Cortex of kidney (tissue), 1 donor: ENCODE data around the gene PSKH1.
"Not testable (repeated sequence)": the region's sequence is repeated elsewhere in the genome, so short reads cannot be mapped to it uniquely, and the experiment has no call there.

Source experiments
- DNase-seq: peaks from one replicate; lab custom pipeline; 2025; lab: John Stamatoyannopoulos, UW

The PSKH1 gene

DNA sequence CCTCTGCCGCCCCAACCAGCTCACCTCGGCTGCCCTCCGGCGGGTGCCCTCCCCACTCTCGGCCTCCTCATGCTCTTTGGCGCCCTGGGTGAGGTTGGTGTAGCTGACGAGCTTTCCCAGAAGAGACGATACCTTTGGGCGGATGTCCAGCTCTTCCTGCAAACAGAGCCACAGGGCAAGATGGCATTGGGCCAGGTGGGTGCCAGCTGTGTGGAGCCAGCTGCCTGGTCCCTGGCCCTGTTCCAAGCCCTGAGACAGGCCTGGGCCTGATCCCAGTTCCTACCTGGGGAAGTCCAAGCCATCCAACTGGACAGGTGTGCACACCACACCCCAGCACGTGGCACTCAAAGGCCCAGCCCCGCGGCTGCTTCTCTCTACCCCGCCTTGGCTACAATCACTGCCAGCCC, 68.5 kb downstream of the PSKH1 start:
- DNase-seq: no peak

DNA sequence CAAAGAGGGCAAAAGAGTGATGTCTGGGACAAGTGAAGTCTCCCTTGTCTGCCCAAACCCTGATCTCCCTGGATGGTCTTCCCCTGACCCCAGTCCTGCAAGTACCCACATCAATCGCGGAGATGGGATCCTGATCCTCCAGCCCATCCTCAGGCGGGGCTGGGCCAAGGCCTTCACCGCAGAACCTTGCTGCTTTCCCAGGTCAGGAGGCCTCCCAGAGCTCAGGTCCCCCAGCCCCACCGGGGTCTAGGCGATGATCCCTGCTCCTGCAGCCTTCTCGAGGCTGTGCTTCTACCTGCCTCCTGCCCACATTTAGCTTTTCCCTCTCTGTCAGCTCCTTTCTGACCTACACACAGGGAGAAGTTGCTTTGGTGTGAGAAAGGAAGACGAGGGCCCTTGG, 69.1 kb downstream of the PSKH1 start:
- DNase-seq: no peak

DNA sequence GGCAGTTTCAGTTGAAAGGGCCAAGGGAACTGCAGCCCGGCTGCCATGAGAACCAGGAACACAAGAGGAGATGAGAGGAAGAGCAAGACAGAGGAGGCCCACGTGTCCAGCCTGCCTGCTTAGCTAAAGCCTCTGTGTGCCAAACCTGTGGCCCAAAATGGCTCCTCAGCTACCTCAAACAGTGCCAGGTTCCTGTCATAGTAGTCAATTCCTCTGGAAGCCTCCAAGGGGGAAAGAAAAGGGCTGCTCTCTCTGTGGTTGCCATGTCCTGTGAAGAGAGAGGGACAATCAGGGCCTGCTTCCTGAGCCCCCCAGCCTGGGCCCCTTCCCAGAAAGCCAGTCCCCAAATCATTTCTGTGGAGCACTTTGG, 70.2 kb downstream of the PSKH1 start:
- DNase-seq: no peak

DNA sequence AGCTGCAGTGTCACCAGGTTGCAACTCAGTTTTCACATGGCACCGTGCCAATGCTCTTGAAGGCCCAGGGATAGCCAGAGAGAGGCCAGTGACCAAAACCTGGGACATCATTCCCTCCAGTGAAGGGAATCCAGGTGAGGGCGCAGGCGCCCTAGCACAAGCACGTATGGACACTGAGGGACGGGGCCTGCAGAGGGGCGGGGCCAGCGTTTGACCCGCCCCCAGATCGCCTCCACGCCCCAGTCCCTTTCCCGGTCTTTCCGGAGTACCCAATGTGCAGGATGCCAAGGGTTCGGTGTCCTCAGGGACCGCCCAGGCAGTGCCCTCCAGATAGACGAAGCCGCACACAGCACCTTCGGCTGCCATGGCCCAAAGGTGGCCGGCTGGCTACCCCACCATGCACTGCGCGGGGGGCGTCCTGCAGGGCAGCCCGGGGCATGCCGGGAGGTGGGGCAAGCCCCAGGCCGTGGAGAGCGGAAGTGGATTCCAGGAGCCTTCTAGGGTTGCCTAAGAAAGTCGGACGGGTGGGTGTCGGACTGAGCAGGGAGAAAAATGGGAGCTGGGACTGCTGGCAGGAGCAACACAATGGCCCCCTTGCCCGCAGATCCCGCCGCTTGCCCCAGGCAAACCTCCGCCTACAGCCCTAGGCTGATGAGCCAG, 70.7 kb downstream of the PSKH1 start:
- no peak for DNase-seq

DNA sequence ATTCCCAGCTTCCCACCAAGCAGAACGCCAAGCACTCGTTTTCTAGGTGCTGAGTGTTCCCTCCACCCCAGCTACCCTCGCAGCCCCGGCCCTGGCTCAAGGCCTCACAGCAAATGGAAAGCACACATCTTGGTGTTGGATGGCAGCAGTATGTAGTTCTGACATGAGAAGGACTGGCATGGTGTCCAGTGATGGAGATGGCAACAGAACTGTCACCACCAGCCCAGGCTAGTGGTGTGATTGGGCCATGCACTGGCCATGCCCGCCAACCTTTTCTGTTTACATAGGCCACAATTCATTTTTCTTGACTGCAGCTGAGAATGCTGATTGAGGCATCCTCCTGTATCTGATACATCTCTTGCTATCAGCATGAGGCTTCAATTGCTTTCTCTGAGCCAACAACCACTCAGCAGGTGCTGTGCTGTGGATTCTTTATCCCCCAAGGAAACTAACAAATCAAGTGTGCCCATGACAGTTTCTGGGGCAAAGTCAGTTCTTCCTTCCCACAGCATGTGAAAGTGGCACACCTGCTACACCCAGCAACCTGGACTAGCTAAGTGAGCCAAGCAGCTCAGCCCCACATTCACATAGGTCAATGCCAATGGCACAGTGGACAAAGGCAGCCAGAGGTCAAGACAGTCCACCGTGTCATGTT, 71.5 kb downstream of the PSKH1 start:
- DNase-seq: no peak

DNA sequence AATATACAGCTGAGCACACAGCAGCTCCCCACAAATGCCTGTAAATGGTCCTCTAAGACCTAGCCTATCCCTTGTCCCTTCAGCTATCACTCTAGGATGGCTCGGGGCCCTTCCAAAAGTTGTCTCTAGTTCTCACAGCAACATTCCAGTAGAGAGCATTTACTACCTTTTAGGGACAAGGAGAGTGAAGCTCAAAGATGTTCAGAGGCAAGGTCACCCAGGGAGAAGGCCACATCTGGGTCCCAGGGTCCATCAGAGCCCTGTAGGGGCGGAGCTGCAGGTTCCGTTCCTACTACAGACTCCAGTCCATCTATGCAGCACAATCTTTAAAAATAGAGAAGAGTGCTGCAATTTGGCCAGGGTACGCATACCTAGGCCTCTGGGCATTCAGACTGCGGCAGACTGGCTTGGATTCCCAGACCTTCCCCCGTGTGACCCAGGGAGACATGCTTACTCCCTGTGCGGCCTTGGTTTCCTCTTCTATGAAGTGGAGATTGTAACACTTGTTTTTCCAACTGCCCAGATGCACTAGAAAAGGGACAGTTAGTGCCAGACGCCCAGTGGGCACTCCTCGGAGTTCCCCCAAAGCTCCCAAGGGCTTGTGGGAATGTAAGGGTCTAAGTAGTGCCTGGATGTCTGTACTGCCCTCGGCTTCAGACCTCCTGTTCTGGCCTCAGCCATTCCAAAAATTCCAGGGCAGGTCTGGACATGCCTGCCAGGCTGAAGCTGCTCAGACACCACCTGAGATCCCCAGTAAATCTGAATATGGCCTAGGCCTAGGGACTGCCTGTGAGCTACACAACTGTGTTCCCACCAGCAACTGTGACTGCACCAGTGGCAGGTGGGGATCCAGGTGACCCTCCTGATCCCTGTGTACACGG, 72.9 kb downstream of the PSKH1 start:
- no peak for DNase-seq

DNA sequence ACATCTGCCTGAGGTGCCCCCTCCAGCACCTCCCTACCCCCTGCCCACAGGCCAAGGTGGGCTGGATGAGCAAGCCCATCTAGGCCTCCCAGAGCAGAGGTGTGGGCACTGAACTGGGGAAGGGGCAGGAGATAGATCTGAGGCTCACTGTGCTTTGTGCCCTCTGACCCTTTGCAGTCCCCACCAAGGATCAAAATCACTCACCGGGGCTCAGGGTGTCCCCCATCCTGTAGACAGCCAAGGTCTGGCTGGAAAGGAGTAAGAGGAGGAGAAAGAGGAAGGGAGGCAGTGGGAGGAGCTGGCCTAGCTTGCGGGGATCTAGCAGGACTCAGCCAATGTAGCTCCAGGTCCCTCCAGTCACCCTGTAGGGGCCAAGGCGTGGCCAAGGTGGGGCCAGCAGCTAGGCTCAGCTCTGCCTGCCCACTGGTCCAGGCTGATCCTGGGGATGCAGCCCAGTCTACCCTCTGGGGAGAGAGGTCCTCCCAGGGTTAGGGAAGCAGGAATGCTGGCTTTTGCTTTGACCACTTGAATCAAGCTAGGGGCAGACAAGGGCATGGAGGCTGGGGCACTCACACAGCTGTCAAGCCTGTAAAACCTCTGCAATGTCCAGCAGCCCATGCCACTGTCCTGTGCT, 73.6 kb downstream of the PSKH1 start:
- DNase-seq: no peak

DNA sequence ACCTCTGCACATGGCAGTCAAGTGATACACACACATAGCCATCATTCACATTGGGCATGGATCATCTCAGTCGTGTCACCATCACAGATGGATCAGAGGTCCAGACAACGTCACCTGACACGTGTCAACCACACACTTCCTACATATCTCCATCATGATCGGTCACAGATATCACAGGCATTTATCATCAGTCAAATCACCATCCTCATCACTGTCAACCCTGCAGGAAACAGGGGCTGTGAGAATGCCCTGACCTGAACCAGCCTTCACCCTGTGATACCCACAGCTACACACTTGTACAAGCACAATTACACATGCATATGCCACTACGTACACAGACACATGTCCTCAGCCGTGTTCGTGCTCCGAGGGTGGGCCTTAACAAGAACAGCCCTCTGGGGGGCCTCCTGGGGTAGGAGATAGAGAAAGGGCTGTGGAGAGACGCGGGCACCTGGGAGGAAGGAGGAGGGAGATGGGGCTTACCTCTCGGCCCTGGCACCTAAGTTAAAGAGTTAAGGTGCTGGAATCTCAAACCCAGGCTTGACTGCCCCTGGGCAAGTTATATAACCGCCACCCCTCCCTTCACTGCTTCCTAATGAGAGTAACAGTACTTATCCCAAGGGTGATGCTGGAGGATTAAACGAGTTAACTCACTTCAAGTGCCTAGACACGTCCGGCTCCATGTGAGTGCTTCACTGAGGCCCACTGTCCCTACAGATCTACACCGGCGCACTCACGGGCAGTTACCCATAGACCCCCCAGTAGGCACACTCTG, 74.3 kb downstream of the PSKH1 start:
- DNase-seq: no peak

DNA sequence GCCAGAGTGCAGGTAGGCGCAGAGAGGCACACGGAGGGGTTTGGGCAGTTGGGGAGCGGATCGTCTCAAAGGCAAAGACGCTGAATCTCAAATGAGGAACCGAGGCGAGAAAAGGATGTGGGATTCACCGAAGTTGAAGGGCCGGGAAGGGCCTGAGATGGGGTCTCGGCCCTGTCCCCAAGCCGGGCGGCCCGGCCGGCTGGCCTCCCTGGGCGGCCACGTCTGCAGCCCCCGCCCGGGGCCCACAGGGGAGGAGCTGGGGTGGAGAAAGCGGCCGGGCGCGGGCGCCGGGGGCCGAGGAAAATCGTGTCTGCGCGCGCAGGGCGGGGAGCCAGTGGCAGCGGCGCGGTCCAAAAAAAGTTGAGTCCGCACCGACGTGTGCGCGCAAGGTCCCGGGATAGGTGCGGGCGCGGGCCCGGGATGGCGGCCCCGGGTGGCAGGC, 74.9 kb downstream of the PSKH1 start:
- DNase-seq: no peak

DNA sequence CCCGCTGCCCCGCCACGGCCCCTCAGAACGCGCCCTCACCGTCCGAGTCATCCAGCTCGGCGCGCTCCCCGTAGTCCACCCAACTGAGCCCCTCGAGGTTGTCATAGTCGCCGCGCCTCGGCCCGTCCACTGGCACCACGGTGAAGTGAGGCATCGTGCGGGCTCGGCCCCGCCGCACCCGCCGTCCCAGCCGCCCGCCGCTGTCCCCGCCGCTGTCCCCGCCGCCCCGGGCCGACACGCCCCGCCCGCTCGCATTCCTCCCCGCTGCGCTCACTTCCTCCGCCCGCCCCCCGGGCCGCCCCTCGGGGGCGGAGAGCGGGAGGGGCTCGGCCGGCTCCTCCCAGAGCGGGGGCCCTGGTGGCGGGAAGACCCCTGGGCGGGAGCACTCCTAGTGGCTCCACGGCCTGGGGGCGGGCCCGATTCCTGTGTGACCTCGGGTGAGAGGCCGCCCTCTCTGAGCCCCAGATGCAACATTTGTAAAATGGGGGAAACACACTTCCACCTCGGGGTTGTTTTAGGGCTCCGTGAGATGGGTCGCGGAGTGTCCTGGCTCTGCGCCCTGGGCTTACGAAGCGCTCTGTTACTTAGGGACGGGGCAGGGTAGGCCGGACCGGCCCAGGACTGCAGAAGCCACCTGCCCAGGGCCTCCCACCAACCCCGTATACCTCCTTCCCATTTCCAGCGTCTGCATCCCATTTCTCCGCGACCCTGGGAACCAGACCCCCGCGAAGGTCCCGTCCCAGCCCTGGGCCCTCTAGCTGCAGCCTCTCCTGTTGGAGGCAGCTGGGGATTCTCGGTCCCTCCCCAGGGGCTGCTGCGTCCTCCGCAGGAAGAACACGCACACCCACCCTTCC, 75.6 kb downstream of the PSKH1 start, which contains the start of gene SLC12A4:
Gene SLC12A4 (minus strand): TSS at position 238 of the 854 bp plus-strand sequence. CDS start 84 bp downstream, at position 154.
- DNase-seq: no peak

DNA sequence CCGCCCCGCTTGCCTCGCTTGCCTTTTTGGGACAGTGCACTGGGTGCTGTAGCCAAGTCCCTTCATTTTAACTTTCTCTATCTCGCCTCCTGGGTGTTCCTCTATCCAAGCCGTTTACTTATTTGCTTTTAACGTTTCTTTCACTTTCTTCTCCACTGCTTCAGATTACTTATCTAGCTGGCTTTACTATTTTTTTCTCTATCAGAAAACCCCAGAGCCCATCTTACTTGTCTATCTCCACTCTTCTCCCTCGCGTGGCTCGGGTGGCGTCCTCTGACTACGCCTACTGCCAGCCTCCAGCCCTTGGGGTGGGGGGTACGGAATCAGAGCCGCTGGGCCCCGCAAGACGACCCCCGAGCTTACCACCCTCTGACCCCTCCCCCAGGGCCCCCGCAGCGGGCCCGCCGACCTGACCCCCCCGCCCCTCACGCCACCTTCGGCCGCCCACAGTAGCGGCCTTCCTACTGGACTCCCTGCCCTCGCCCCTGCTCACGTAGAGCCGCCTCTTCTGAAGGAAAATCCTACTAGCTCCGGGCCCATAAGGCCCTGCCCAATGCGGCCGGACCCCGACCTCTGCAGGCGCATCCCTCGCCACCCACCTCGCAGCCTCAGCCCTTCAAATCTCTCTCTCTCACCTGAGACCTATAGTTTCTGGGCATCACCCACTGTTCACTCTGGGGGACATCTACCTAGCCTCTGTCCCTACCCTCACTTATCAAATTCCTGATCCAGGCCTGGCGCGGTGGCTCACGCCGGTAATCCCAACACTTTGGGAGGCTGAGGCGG, 76.4 kb downstream of the PSKH1 start:
- no peak for DNase-seq

DNA sequence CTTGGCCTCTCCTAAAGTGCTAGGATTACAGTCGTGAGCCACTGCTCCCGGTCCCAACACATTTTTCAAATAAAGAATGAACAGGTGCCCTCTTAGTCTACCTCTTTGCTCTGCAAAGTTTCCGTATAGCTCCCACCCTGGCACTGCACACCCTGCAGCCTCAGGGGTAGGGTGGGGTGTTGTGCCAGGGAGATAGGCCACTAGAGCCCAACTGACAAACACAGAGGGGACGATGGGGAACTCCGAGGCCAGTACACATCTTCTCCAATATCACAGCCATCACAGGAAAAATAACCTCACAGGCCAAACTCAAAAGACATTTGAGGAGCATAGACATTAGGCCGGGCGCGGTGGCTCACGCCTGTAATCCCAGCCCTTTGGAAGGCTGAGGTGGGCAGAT, 78.1 kb downstream of the PSKH1 start:
- no peak for DNase-seq

DNA sequence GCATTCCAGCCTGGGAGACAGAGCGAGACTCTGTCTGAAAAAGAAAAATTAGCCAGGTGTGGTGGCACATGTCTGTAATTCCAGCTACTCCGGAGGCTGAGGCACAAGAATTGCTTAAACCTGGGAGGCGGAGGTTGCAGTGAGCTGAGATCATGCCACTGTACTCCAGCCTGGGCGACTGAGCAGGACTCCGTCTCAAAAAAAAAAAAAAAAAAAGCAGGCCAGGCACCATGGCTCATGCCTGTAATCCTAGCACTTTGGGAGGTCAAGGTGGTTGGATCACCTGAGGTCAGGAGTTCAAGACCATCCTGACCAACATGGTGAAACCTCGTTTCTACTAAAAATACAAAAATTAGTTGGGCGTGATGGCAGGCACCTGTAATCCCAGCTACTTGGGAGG, 79.2 kb downstream of the PSKH1 start:
- not testable (repeated sequence) for DNase-seq

DNA sequence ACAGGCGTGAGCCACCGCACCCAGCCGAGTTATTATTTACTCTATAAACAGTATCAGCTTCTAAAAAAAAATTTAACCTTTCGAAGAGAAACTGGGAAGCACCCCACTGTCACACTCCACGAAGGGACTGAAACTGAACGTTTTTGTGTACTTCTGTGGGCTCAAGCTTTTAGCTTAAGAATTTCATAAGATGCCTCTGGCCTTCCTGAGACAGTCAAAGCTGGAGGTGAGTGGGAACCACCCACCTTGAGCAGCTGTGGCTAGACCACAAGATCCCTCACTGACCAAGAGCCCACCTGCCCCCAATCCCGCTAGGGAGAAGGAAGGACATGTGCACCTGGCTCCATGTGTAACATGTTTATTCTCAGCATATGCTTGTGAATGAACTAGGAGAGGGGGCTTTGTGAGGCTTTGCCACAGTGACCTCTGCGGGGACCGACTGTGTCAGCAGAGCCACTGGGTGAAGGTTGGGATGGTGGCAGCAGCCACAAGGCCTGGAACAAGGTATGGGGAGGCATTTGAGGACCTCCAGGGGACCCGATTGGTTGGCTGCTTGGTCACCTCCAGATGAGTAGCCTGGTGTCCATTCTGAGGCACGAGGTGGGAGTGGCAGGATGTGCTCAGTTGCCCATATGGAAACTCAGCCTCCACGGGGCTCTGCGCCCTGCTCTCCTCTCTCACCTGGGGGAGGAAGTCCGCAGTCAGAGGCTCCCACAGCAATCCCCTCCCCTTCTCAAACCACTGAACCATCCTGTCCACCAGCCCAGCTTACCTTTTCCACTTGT, 82.5 kb downstream of the PSKH1 start:
- DNase-seq: no peak

DNA sequence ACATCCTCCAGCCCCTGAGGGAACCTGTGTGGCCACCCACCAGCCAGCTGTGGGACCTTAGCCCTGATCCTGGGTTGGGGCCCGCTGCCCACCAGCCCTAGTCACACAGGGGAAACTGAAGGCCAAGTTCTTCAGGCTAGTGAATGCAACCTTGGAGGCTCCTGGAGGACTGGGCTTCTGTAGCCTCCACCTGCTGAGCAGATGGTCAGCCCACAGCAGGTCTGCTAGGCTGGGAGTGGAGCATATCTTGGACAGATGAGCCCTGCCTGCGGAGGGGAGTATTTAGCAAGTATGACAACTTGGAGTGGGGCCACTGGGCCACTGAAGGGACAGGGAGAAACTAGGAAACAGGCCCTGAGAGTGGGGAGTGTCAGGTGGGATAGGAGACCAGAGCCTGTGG, 83.2 kb downstream of the PSKH1 start:
- DNase-seq: no peak

DNA sequence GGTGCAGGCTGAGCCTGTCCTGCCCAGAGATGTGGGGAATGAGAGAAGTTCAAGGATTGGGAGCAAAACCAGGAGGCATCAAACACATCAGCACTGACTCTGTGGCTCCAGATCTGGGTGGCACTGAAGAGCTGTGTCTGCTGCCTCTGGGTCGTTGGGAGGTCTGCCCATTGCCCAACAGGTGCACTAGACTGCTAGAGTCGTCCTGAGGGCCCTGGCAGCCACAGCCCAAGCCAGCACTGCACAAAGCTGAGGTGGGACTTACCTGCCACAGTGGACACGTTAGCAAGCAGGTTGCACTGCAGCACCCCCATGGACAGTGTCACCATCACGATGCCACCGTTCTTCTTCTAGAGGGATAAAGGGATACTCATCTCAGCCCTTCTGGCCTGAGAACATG, 84.0 kb downstream of the PSKH1 start:
- DNase-seq: no peak

DNA sequence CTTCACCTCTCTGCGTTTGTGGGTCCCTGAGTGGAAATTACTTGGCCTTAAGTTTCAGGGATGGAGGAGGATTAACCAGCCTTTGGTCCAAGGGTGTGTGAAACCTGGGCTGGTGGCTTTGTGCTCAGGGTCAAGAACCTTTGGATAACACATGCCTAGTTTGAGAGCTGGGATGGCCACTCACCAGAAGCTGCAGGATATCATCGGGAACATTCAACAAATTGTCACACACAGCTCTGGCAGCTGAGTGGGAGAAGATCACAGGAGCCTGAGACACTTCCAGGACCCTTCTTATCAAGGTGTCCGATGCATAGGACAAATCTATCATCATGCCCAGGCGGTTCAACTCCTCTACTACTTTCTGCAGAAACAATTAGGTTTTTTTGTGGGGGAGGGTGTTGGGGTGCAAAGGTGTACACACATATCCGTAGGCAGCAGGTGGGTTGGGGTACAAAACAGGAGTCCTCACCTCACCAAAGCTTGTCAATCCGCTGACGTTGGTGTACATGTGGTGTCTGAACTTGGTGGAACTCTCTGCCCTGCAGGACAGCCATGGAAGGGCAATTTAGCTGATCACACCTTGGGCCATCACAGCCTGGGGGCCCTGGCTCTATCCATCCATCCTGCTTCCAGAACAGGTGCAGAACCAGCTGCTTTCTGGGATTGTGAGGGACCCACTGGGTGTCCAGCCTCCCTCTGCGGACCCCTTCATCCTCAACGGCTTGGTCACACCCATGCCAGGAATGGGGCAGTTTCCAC, 84.6 kb downstream of the PSKH1 start:
- DNase-seq: no peak
